Stimulated activated naive CD8-positive, alpha-beta T cell treated with anti-CD3 and anti-CD28 coated beads, Interleukin-15, Interleukin-2, amounts not matched to agents 100 ng/mL and 50 ng/mL, for 24 hours (primary cell): ENCODE results near the gene C20orf204.

Experiments
- H3K27ac Mint-ChIP-seq: one replicate; pipeline ENCODE4 v1.8.0; 2021; ENCODE audit warnings: mild to moderate bottlenecking, mixed read lengths
- H3K27me3 Mint-ChIP-seq: one replicate; pipeline ENCODE4 v1.8.0; 2021; ENCODE audit warnings: mixed read lengths
- H3K36me3 Mint-ChIP-seq: one replicate; pipeline ENCODE4 v1.8.0; 2021; ENCODE audit warnings: low read depth, mixed read lengths
- H3K4me1 Mint-ChIP-seq: one replicate; pipeline ENCODE4 v1.8.0; 2021; ENCODE audit warnings: low read depth, mixed read lengths
- H3K4me3 Mint-ChIP-seq: one replicate; pipeline ENCODE4 v1.8.0; 2021; ENCODE audit warnings: mild to moderate bottlenecking, mixed read lengths
- H3K9me3 Mint-ChIP-seq: one replicate; pipeline ENCODE4 v1.8.0; 2021; ENCODE audit warnings: mixed read lengths

The C20orf204 gene

GRCh38 chr20:64076061-64076997 is 40.3 kb downstream of the C20orf204 start:
- Mint-ChIP-seq H3K4me1 (peaks cover 24% of the 10 kb centered on the region), H3K9me3 (no peaks in the 10 kb centered on the region), H3K36me3 (no peaks in the 10 kb centered on the region), H3K27ac (no peak overlapping the region), H3K27me3 (no peaks in the 10 kb centered on the region), H3K4me3 (peak overlapping the region; percentile 90)

GRCh38 chr20:64077094-64077493 is 41.1 kb downstream of the C20orf204 start:
- H3K9me3 Mint-ChIP-seq = no peaks in the 10 kb centered on the region

GRCh38 chr20:64077541-64077875 is 41.5 kb downstream of the C20orf204 start:
- peak overlapping the region; percentile 83 for H3K27ac Mint-ChIP-seq
- H3K27me3 Mint-ChIP-seq = peaks cover 6% of the 10 kb centered on the region
- H3K36me3 Mint-ChIP-seq = no peaks in the 10 kb centered on the region
- H3K4me3 Mint-ChIP-seq = peak overlapping the region; percentile 90
- H3K4me1 Mint-ChIP-seq = peaks cover 32% of the 10 kb centered on the region
- no peaks in the 10 kb centered on the region for H3K9me3 Mint-ChIP-seq

More at GRCh38 chr20:64077094-64077493, 41.1 kb downstream of the C20orf204 start:
- Mint-ChIP-seq H3K27ac (peak overlapping the region; percentile 83), H3K4me1 (peaks cover 28% of the 10 kb centered on the region), H3K27me3 (peaks cover 4% of the 10 kb centered on the region), H3K4me3 (peak overlapping the region; percentile 90), H3K36me3 (no peaks in the 10 kb centered on the region)

- Mint-ChIP-seq H3K9me3 (no peaks in the 10 kb centered on the region), H3K27me3 (peaks cover 6% of the 10 kb centered on the region), H3K4me3 (peak overlapping the region; percentile 90), H3K36me3 (no peaks in the 10 kb centered on the region), H3K27ac (peak overlapping the region; percentile 83), H3K4me1 (peaks cover 37% of the 10 kb centered on the region)
Observed at GRCh38 chr20:64077876-64078551, 42.0 kb downstream of the C20orf204 start.

GRCh38 chr20:64078934-64079272 is 42.9 kb downstream of the C20orf204 start:
- H3K4me1 Mint-ChIP-seq = peaks cover 40% of the 10 kb centered on the region
- no peaks in the 10 kb centered on the region for H3K36me3 Mint-ChIP-seq
- H3K27ac Mint-ChIP-seq = peak overlapping the region; percentile 83
- H3K4me3 Mint-ChIP-seq = peak overlapping the region; percentile 90
- H3K27me3 Mint-ChIP-seq = peaks cover 6% of the 10 kb centered on the region
- H3K9me3 Mint-ChIP-seq = no peaks in the 10 kb centered on the region

GRCh38 chr20:64079273-64080012 is 43.5 kb downstream of the C20orf204 start, which contains the start of gene RGS19:
Gene RGS19 (minus strand): TSS chr20:64079518. CDS start chr20:64076886, 2,632 bp downstream.
- Mint-ChIP-seq H3K27me3 (peaks cover 9% of the 10 kb centered on the region), H3K9me3 (no peaks in the 10 kb centered on the region), H3K27ac (peak within 1 kb of the TSS; percentile 83), H3K36me3 (no peaks in the 10 kb centered on the region), H3K4me3 (peak within 1 kb of the TSS; percentile 90), H3K4me1 (peaks cover 44% of the 10 kb centered on the region)

- H3K27ac Mint-ChIP-seq = peak within 1 kb of the TSS; percentile 83
- H3K4me1 Mint-ChIP-seq = peaks cover 45% of the 10 kb centered on the region
- H3K4me3 Mint-ChIP-seq = peak within 1 kb of the TSS; percentile 90
- H3K27me3 Mint-ChIP-seq = peaks cover 11% of the 10 kb centered on the region
- no peaks in the 10 kb centered on the region for H3K9me3 Mint-ChIP-seq
- no peaks in the 10 kb centered on the region for H3K36me3 Mint-ChIP-seq
Observed at GRCh38 chr20:64080013-64080812, 44.2 kb downstream of the C20orf204 start, which contains the start of gene OPRL1. Gene OPRL1 (plus strand): TSS chr20:64080082. CDS start chr20:64092721, 12,639 bp downstream.

- H3K9me3 Mint-ChIP-seq = no peaks in the 10 kb centered on the region
- H3K36me3 Mint-ChIP-seq = no peaks in the 10 kb centered on the region
- peaks cover 45% of the 10 kb centered on the region for H3K4me1 Mint-ChIP-seq
- peak overlapping the region; percentile 60 for H3K4me3 Mint-ChIP-seq
- H3K27ac Mint-ChIP-seq = no peak overlapping the region
- H3K27me3 Mint-ChIP-seq = peaks cover 14% of the 10 kb centered on the region
Observed at GRCh38 chr20:64080813-64081623, 45.0 kb downstream of the C20orf204 start.

GRCh38 chr20:64081624-64081964 is 45.6 kb downstream of the C20orf204 start:
- no peaks in the 10 kb centered on the region for H3K36me3 Mint-ChIP-seq
- H3K9me3 Mint-ChIP-seq = no peaks in the 10 kb centered on the region
- peaks cover 45% of the 10 kb centered on the region for H3K4me1 Mint-ChIP-seq
- H3K27ac Mint-ChIP-seq = no peak overlapping the region
- H3K4me3 Mint-ChIP-seq = no peak overlapping the region
- H3K27me3 Mint-ChIP-seq = peaks cover 14% of the 10 kb centered on the region

- Mint-ChIP-seq H3K27ac (no peak overlapping the region), H3K4me3 (no peak overlapping the region), H3K27me3 (peaks cover 14% of the 10 kb centered on the region), H3K4me1 (peaks cover 41% of the 10 kb centered on the region), H3K36me3 (no peaks in the 10 kb centered on the region), H3K9me3 (no peaks in the 10 kb centered on the region)
Observed at GRCh38 chr20:64082126-64082731, 46.2 kb downstream of the C20orf204 start.

- peaks cover 14% of the 10 kb centered on the region for H3K27me3 Mint-ChIP-seq
- H3K27ac Mint-ChIP-seq = no peak overlapping the region
- peaks cover 35% of the 10 kb centered on the region for H3K4me1 Mint-ChIP-seq
- H3K36me3 Mint-ChIP-seq = no peaks in the 10 kb centered on the region
- peak overlapping the region; percentile 68 for H3K4me3 Mint-ChIP-seq
- H3K9me3 Mint-ChIP-seq = peaks cover 3% of the 10 kb centered on the region
Observed at GRCh38 chr20:64082820-64083377, 46.9 kb downstream of the C20orf204 start.

GRCh38 chr20:64083378-64083803 is 47.4 kb downstream of the C20orf204 start:
- H3K4me3 Mint-ChIP-seq = peak overlapping the region; percentile 68
- peaks cover 3% of the 10 kb centered on the region for H3K9me3 Mint-ChIP-seq
- H3K27me3 Mint-ChIP-seq = peaks cover 14% of the 10 kb centered on the region
- no peak overlapping the region for H3K27ac Mint-ChIP-seq
- H3K36me3 Mint-ChIP-seq = no peaks in the 10 kb centered on the region
- peaks cover 32% of the 10 kb centered on the region for H3K4me1 Mint-ChIP-seq
